ENCODE measurements around the gene CFAP90. TPM values are rescaled to one million over a fixed set of nuclear protein-coding genes. Genes with fewer than 3 reads are reported as not detected.

CFAP90 gene
- total and polyA plus RNA-seq, 2 of the 8 experiments (the other 6 are each of a cell fraction or from before 2014, with no cell fraction given) = 0.39 to 0.92 TPM

DNA sequence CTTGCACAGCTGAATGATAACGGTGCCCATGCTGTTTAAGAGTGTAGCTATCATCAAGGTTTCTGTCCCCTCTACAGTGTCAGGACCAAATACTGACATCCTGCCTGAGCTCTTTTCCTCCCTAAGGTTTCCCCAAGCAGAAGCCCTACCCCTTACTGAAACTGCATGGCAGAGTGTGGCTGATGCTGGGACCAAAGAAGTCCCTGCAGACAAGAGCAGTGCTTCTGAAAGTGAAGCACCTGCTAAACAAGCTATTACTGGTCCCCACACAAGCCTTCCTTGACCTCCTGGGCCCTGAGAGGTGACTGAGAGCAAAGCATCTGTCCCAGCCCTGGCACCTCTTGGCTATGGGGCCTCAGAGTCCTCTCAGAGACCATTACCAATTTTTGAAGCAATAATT lies 56.1 kb downstream of the CFAP90 start:
- no peak overlapping the region for H2AFZ ChIP-seq (ENCODE audit: low read length)
- TF ChIP-seq JUND (IDR thresholded peaks at IDR 0.05; ENCODE audit: low read length) = no peak
- TF ChIP-seq TEAD4 (IDR thresholded peaks at IDR 0.05; ENCODE audit: low read depth, low read length) = no peak
- no peak for TF ChIP-seq MAFK (IDR thresholded peaks at IDR 0.05; ENCODE audit: low read depth, low read length)
- no peak for TF ChIP-seq CHD1 (IDR thresholded peaks at IDR 0.05; ENCODE audit: low read depth, low read length)
- no peak for TF ChIP-seq NANOG (IDR thresholded peaks at IDR 0.05; ENCODE audit: insufficient read depth, low read depth, low read length, poor library complexity, severe bottlenecking)
- no peak for TF ChIP-seq SAP30 (IDR thresholded peaks at IDR 0.05; ENCODE audit: insufficient read depth, insufficient replicate concordance, low read length)
- no peak for TF ChIP-seq CBX5 (IDR thresholded peaks at IDR 0.05; ENCODE audit: low read depth, low read length)
- TF ChIP-seq, protein P1, sequence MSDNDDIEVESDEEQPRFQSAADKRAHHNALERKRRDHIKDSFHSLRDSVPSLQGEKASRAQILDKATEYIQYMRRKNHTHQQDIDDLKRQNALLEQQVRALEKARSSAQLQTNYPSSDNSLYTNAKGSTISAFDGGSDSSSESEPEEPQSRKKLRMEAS (IDR thresholded peaks at IDR 0.05) = no peak
- no peak for TF ChIP-seq CHD2 (IDR thresholded peaks at IDR 0.05; ENCODE audit: low read length)
- no peak for TF ChIP-seq POLR2AphosphoS5 (IDR thresholded peaks at IDR 0.05; ENCODE audit: low read depth, low read length)
- TF ChIP-seq FOSL1 (IDR thresholded peaks at IDR 0.05; ENCODE audit: insufficient read depth, low read depth, low read length) = no peak
- no peak for TF ChIP-seq GABPA (IDR thresholded peaks at IDR 0.05; ENCODE audit: borderline replicate concordance, insufficient read depth, low read length)
- no peak for TF ChIP-seq EP300 (IDR thresholded peaks at IDR 0.05; ENCODE audit: borderline replicate concordance in 1 of 2, low read depth in 2 of 2, low read length in 2 of 2)
- no peak for TF ChIP-seq ASH2L (IDR thresholded peaks at IDR 0.05; ENCODE audit: low read length)

More for the DNA sequence above, 56.1 kb downstream of the CFAP90 start:
- no peaks in the 10 kb centered on the region for H3K27me3 ChIP-seq (replicated peaks in 1 of 4; ENCODE audit: control insufficient read depth in 3 of 4, extremely low read depth in 1 of 4, insufficient read depth in 3 of 4, low read length in 3 of 4)
- no peak overlapping the region for H2BK20ac ChIP-seq (ENCODE audit: low read length)
- H3K4me2 ChIP-seq (ENCODE audit: insufficient read depth in 1 of 2, low read depth in 2 of 2, low read length in 2 of 2) = no peak overlapping the region; a peak in 1 of 4 replicates
- H3K56ac ChIP-seq (replicated peaks; ENCODE audit: insufficient read length, low read depth, low read length) = no peak overlapping the region
- H3K23ac ChIP-seq (ENCODE audit: insufficient read length) = no peak overlapping the region
- no peak overlapping the region for H2BK12ac ChIP-seq (ENCODE audit: low read depth, low read length)
- H3K9ac ChIP-seq (replicated peaks in 1 of 4; ENCODE audit: extremely low read depth in 1 of 4, low read depth in 3 of 4, low read length in 3 of 4) = peak overlapping the region in 1 of 4 experiments; percentile 32; a peak in 2 of 7 replicates
- no peak overlapping the region; the same call in 1 of the 2 replicates for H3K18ac ChIP-seq (ENCODE audit: extremely low read depth, low read length)
- H3K9me3 ChIP-seq (ENCODE audit: insufficient read depth in 2 of 2, low read depth in 1 of 2, low read length in 1 of 2) = no peaks in the 10 kb centered on the region
- H3K23me2 ChIP-seq (ENCODE audit: low read depth, low read length) = no peaks in the 10 kb centered on the region; the same call in 1 of the 2 replicates
- POLR2A ChIA-PET (ENCODE audit: partially characterized antibody) = no interaction called here
- no peak overlapping the region for H3K4me3 ChIP-seq (ENCODE audit: extremely low read depth in 1 of 4, insufficient read depth in 2 of 4, low read depth in 3 of 4, low read length in 4 of 4)
- H3K4me1 ChIP-seq (replicated peaks in 1 of 4; ENCODE audit: control insufficient read depth in 3 of 4, insufficient read depth in 4 of 4, low read length in 3 of 4) = peaks cover 0 to 7% (median 4%) of the 10 kb centered on the region in 4 experiments; a peak in 5 of 7 replicates
- no peaks in the 10 kb centered on the region; the same call in 1 of the 2 replicates for H3K79me1 ChIP-seq (ENCODE audit: low read depth, low read length)
- peak overlapping the region; percentile 76 for H4K8ac ChIP-seq (ENCODE audit: extremely low read depth, insufficient read depth, low read length)
- peak overlapping the region; percentile 60; the same call in 1 of the 2 replicates for H2BK5ac ChIP-seq (ENCODE audit: low read depth, low read length)
- H3K14ac ChIP-seq (ENCODE audit: insufficient read length) = no peak overlapping the region
- H4K5ac ChIP-seq (ENCODE audit: insufficient read length, low read depth, low read length) = no peak overlapping the region
- FAIRE-seq (no peak), DNase-seq (ENCODE audit: low read depth in 1 of 2, low spot score in 2 of 2) (no peak)
- CTCF ChIA-PET (ENCODE audit: partially characterized antibody) = interaction anchor here (1.0 to 1.7 kb wide), 2 partner anchors 22 to 42 kb away, joined by 3 to 6 read pairs; no protein-coding TSS in a partner anchor
- WGBS, 2 experiments (ENCODE audit: extremely low coverage in 1 of 2, insufficient coverage in 1 of 2, insufficient read length in 1 of 2, insufficient replicate concordance in 2 of 2, low coverage in 1 of 2, low lambda C conversion rate in 2 of 2, missing lambda C conversion rate in 1 of 2) = 90% methylated on average over 1 of the region's 1 CpG; no CpG with 5 or more reads in 1 of the 2 experiments
- no peak overlapping the region for H2BK120ac ChIP-seq (replicated peaks; ENCODE audit: low read depth, low read length)
- peaks cover 0 to 4% of the 10 kb centered on the region in 2 experiments for H4K20me1 ChIP-seq (replicated peaks in 1 of 2; ENCODE audit: control insufficient read depth in 1 of 2, insufficient read depth in 2 of 2, low read length in 2 of 2)
- no peak overlapping the region for H3K4ac ChIP-seq (replicated peaks; ENCODE audit: insufficient read length, low read depth, low read length)
- peaks cover 0 to 4% (median 0%) of the 10 kb centered on the region in 4 experiments; a peak in 2 of 8 replicates for H3K36me3 ChIP-seq (ENCODE audit: control insufficient read depth in 2 of 4, insufficient read depth in 4 of 4, low read length in 3 of 4)
- no peak overlapping the region for H2BK15ac ChIP-seq (ENCODE audit: low read length)
- H2AK5ac ChIP-seq (ENCODE audit: low read depth, low read length) = no peak overlapping the region
- peak overlapping the region; percentile 18 for H4K91ac ChIP-seq (replicated peaks; ENCODE audit: insufficient read length, low read length)
- peak overlapping the region; percentile 24; the same call in 1 of the 2 replicates for H3K27ac ChIP-seq (ENCODE audit: low read depth, low read length)
- H3K79me2 ChIP-seq (ENCODE audit: control insufficient read depth in 1 of 2, insufficient read depth in 2 of 2, low read length in 2 of 2) = no peaks in the 10 kb centered on the region
